ENCODE measurements around the gene ACSM3.

DNA sequence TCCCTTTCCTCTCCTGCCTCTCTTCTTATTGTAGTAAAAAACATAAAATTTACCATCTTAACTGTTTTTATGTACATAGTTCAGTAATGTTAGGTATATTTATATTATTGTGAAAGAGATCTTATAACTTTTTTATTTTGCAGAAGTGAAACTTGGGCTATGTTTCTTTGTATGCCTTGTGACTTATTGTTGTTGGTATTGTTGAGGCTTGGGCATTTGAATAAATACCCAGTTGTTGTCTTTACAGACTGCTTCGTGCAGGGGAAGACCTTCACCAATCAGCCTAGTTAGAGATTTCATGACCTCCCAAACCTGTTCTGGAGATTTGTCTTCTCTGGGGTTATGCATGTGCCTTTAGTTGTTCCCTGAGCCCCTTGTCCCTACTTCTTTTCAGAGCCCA lies 74.4 kb downstream of the ACSM3 start:
- TF ChIP-seq, protein P1, sequence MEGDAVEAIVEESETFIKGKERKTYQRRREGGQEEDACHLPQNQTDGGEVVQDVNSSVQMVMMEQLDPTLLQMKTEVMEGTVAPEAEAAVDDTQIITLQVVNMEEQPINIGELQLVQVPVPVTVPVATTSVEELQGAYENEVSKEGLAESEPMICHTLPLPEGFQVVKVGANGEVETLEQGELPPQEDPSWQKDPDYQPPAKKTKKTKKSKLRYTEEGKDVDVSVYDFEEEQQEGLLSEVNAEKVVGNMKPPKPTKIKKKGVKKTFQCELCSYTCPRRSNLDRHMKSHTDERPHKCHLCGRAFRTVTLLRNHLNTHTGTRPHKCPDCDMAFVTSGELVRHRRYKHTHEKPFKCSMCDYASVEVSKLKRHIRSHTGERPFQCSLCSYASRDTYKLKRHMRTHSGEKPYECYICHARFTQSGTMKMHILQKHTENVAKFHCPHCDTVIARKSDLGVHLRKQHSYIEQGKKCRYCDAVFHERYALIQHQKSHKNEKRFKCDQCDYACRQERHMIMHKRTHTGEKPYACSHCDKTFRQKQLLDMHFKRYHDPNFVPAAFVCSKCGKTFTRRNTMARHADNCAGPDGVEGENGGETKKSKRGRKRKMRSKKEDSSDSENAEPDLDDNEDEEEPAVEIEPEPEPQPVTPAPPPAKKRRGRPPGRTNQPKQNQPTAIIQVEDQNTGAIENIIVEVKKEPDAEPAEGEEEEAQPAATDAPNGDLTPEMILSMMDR (IDR thresholded peaks at IDR 0.05 in 4 of 5, conservative IDR thresholded peaks at IDR 0.05 in 1 of 5): no peak
- no peak for TF ChIP-seq POLR2A (IDR thresholded peaks at IDR 0.05)
